Endodermal cell (in vitro differentiated cells): ENCODE data around the gene ARHGEF28. TPM values are rescaled to one million over a fixed set of nuclear protein-coding genes. Genes with fewer than 3 reads are reported as not detected.

Source experiments
- DNase-seq: peaks from one replicate; pipeline ENCODE4 v3.0.0-alpha.2; 2017
- H3K27ac ChIP-seq: 2 replicates; pipeline ENCODE4 v1.5.1; 2013; ENCODE audit warnings: mild to moderate bottlenecking, low read depth, low read length, moderate library complexity
- H3K27me3 ChIP-seq: 2 replicates; pipeline ENCODE4 v1.6.1; 2013; ENCODE audit warnings: mild to moderate bottlenecking, low read length, moderate library complexity; ENCODE audit not compliant: insufficient read depth, control insufficient read depth, poor library complexity, severe bottlenecking
- H3K36me3 ChIP-seq: 2 replicates; pipeline ENCODE4 v1.7.0; 2013; ENCODE audit warnings: mild to moderate bottlenecking, low read length, moderate library complexity; ENCODE audit not compliant: control insufficient read depth, insufficient read depth
- H3K4me1 ChIP-seq: one replicate; pipeline ENCODE4 v1.7.0; 2013; ENCODE audit warnings: low read length; ENCODE audit not compliant: control insufficient read depth, insufficient read depth
- H3K4me3 ChIP-seq: 2 replicates; pipeline ENCODE4 v1.5.1; 2013; ENCODE audit warnings: mild to moderate bottlenecking, low read length, moderate library complexity
- H3K9ac ChIP-seq: 2 replicates; pipeline ENCODE4 v1.6.1; 2013; ENCODE audit warnings: mild to moderate bottlenecking, low read length, moderate library complexity; ENCODE audit not compliant: poor library complexity, severe bottlenecking; ENCODE audit errors: extremely low read depth
- H3K9me3 ChIP-seq: 2 replicates; pipeline ENCODE4 v1.6.1; 2013; ENCODE audit warnings: mild to moderate bottlenecking, low read length, moderate library complexity; ENCODE audit not compliant: control insufficient read depth
- H3K27ac Mint-ChIP-seq: 2 replicates; pipeline ENCODE4 v1.8.0; 2020; ENCODE audit warnings: mixed read lengths
- H3K27me3 Mint-ChIP-seq: 2 replicates; pipeline ENCODE4 v1.8.0; 2021; ENCODE audit warnings: mild to moderate bottlenecking, mixed read lengths; ENCODE audit not compliant: insufficient read depth
- H3K36me3 Mint-ChIP-seq: 2 replicates; pipeline ENCODE4 v1.8.0; 2020; ENCODE audit warnings: low read depth, mixed read lengths
- H3K4me1 Mint-ChIP-seq: 2 replicates; pipeline ENCODE4 v1.8.0; 2020; ENCODE audit warnings: mixed read lengths
- H3K4me3 Mint-ChIP-seq: 2 replicates; pipeline ENCODE4 v1.8.0; 2020; ENCODE audit warnings: mild to moderate bottlenecking, moderate library complexity, mixed read lengths
- H3K9me3 Mint-ChIP-seq: 2 replicates; pipeline ENCODE4 v1.8.0; 2020; ENCODE audit warnings: mild to moderate bottlenecking, mixed read lengths
- WGBS, 2 experiments: methylation state at CpG; one replicate each; pipeline versions ENCODE4 v1.1.5 to v1.1.7; 2013; ENCODE audit warnings: missing lambda C conversion rate in 2 of 2, mixed read lengths in 1 of 2; ENCODE audit not compliant: insufficient coverage in 1 of 2, insufficient read length in 1 of 2; 5-methylcytosine and 5-hydroxymethylcytosine counted together
- total RNA-seq, 2 donors: library from RNA; stranded (reverse); fragmentation: NEBNext Ultra II Directional in 1 of 2; extraction: Animal tissue kit (Norgen Biotek cat#: 25700) in 1 of 2; gene quantifications; 2 replicates in 1 of 2; 3 replicates in 1 of 2; pipeline ENCODE4 v1.2.1, GENCODE V29; 2021
- TF ChIP-seq, protein P1 (sequence below): fragments of 200-600 bp; sonication (generic); conservative IDR thresholded peaks from 2 replicates; pipeline ENCODE4 v1.5.0; 2021; ENCODE audit warnings: antibody characterized with exemption, mild to moderate bottlenecking

Gene ARHGEF28
- total RNA-seq, 2 donors from 2014 or later, result 0.92 to 1.2 TPM

GRCh38 chr5:73907164-73907563 is 281.2 kb downstream of the ARHGEF28 start:
- TF ChIP-seq, protein P1, sequence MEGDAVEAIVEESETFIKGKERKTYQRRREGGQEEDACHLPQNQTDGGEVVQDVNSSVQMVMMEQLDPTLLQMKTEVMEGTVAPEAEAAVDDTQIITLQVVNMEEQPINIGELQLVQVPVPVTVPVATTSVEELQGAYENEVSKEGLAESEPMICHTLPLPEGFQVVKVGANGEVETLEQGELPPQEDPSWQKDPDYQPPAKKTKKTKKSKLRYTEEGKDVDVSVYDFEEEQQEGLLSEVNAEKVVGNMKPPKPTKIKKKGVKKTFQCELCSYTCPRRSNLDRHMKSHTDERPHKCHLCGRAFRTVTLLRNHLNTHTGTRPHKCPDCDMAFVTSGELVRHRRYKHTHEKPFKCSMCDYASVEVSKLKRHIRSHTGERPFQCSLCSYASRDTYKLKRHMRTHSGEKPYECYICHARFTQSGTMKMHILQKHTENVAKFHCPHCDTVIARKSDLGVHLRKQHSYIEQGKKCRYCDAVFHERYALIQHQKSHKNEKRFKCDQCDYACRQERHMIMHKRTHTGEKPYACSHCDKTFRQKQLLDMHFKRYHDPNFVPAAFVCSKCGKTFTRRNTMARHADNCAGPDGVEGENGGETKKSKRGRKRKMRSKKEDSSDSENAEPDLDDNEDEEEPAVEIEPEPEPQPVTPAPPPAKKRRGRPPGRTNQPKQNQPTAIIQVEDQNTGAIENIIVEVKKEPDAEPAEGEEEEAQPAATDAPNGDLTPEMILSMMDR, result no peak
- no peak for DNase-seq
- H3K9me3 Mint-ChIP-seq, result peaks cover 3% of the 10 kb centered on the region
- Histone ChIP-seq H3K4me1 (no peaks in the 10 kb centered on the region), H3K36me3 (no peaks in the 10 kb centered on the region), H3K27me3 (no peaks in the 10 kb centered on the region), H3K9me3 (peaks cover 15% of the 10 kb centered on the region), H3K4me3 (no peak overlapping the region), H3K9ac (no peak overlapping the region), H3K27ac (no peak overlapping the region)
- H3K27me3 Mint-ChIP-seq, result no peaks in the 10 kb centered on the region
- H3K27ac Mint-ChIP-seq, result no peak overlapping the region
- no peaks in the 10 kb centered on the region for H3K36me3 Mint-ChIP-seq
- WGBS, 2 experiments, result 90 to 93% methylated on average over 3 of the region's 3 CpGs
- H3K4me1 Mint-ChIP-seq, result no peaks in the 10 kb centered on the region
- H3K4me3 Mint-ChIP-seq, result no peak overlapping the region

DNA sequence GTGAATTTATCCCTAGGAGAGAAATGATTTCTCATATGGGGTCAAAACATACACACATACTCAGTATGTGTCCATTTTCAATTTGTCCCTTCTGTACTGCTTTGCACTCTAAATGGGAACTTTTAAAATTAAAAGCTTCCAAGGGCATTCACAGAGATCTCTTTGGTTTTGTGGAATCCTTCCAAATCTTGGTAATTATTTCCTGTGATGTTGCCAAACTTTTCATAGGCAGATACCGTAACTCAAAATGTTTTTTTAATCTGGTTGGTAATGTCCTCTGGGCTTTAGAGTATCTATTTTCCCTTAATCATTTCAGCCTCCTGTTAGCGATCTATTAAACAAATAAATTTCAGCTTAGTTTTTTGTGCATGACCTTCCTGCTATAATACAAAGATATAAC is 282.4 kb downstream of the ARHGEF28 start:
- Mint-ChIP-seq H3K27ac (no peak overlapping the region), H3K27me3 (no peaks in the 10 kb centered on the region), H3K4me3 (no peak overlapping the region), H3K36me3 (no peaks in the 10 kb centered on the region), H3K9me3 (peaks cover 3% of the 10 kb centered on the region), H3K4me1 (peaks cover 5% of the 10 kb centered on the region)
- WGBS, 2 experiments, result 91 to 100% methylated on average over 1 to 2 of the region's 2 CpGs
- no peaks in the 10 kb centered on the region for H3K36me3 ChIP-seq
- H3K4me1 ChIP-seq, result peaks cover 4% of the 10 kb centered on the region
- TF ChIP-seq, protein P1, result no peak
- no peak overlapping the region for H3K9ac ChIP-seq
- peaks cover 15% of the 10 kb centered on the region for H3K9me3 ChIP-seq
- H3K27me3 ChIP-seq, result no peaks in the 10 kb centered on the region
- no peak for DNase-seq
- no peak overlapping the region for H3K4me3 ChIP-seq
- no peak overlapping the region for H3K27ac ChIP-seq

- WGBS, 2 experiments, result 89% methylated on average over 3 of the region's 3 CpGs; no CpG with 5 or more reads in 1 of the 2 experiments
- DNase-seq, result no peak
- H3K9me3 ChIP-seq, result peaks cover 15% of the 10 kb centered on the region
Observed at GRCh38 chr5:73908846-73909245, 282.9 kb downstream of the ARHGEF28 start.

More at GRCh38 chr5:73908846-73909245, 282.9 kb downstream of the ARHGEF28 start:
- Mint-ChIP-seq H3K4me1 (peaks cover 8% of the 10 kb centered on the region), H3K36me3 (no peaks in the 10 kb centered on the region), H3K9me3 (peaks cover 3% of the 10 kb centered on the region), H3K27me3 (no peaks in the 10 kb centered on the region), H3K27ac (no peak overlapping the region), H3K4me3 (no peak overlapping the region)
- Histone ChIP-seq H3K27ac (no peak overlapping the region), H3K4me3 (no peak overlapping the region), H3K27me3 (no peaks in the 10 kb centered on the region), H3K9ac (no peak overlapping the region), H3K4me1 (peaks cover 4% of the 10 kb centered on the region), H3K36me3 (no peaks in the 10 kb centered on the region)
- TF ChIP-seq, protein P1, result no peak
